HK-2 (cell line): ENCODE results near the gene LRP5.
A peak's percentile ranks its signal among the peaks of the same experiment; 100 is the strongest.
"Not testable (repeated sequence)": the region's sequence is repeated elsewhere in the genome, so short reads cannot be mapped to it uniquely, and the experiment has no call there.

Experiments
- DNase-seq: peaks from one replicate; pipeline ENCODE4 v3.0.0-alpha.2; 2018; ENCODE audit not compliant: unreplicated experiment

Gene LRP5

GRCh38 chr11:68467201-68467834, 154.9 kb downstream of the LRP5 start:
- no peak for DNase-seq

DNA sequence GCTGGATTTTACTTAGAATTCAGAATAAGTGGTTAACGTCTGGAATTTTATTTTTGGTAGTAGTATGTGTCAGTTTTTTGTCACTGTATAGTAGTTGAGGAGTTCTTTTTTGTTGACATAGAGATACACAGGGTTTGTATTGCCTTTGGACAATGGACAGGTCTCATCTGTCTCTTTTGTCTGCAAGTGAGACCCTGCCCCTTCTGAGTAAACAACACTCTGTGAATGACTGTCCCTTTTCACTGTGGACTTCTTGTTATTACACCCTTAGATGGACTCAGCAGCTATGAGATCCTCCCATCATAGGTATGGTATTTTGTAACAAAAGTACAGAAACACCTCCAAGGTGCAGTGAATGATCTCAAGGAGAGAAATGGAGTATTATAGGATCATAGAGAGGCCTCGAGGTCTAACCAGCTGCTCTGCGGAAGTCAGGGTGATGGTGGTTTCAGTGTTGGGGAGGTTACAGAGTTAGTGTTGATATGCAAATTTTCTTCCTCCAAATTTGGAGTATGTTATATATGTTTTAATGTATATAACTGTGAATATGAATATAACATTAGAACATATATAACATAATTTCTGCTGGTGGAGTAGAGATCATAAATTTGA, 155.9 kb downstream of the LRP5 start:
- no peak for DNase-seq

DNA sequence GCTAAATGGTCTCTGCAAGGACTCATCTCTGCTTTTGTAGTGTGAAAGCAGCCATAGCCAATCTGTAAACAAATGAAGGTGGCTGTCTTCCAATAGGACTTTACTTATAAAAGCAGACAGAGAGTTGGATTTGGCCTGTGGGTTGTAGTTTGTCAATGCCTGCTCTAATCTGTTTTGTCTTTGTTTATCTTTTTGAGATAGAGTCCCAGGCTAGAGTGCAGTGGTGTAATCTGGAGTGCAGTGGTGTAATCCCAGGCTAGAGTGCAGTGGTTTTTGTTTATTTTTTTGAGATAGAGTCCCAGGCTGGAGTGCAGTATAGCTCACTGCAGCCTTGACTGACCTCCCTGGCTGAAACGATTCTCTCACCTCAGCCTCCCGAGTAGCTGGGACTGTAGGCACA, 156.7 kb downstream of the LRP5 start:
- DNase-seq, result no peak

GRCh38 chr11:68469642-68470041, 157.3 kb downstream of the LRP5 start:
- no peak for DNase-seq

DNA sequence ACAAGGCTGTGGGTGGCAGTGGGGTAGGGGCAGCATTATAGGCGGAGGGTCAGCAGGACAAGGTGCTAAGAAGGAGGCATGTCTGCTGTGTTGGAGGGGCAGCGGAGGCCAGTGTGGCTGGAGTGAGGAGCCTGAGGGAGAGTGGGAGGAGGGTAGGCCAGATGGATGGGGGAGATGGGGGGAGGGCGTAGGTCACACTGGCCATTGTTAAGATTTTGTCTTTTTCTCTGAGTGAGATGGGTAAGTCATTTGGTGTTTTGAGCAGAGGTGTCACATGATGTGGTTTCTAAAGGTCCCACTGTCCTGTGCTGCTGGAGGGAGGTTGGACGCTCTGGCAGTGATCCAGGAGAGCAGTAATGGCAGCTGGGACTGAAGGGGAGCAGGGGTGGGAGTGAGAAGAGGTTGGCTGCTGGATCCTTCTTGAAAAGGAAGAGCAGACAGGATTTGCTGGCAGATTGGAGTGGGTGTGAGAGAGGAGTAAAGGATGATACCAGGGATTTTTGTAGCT, 158.0 kb downstream of the LRP5 start:
- no peak for DNase-seq

DNA sequence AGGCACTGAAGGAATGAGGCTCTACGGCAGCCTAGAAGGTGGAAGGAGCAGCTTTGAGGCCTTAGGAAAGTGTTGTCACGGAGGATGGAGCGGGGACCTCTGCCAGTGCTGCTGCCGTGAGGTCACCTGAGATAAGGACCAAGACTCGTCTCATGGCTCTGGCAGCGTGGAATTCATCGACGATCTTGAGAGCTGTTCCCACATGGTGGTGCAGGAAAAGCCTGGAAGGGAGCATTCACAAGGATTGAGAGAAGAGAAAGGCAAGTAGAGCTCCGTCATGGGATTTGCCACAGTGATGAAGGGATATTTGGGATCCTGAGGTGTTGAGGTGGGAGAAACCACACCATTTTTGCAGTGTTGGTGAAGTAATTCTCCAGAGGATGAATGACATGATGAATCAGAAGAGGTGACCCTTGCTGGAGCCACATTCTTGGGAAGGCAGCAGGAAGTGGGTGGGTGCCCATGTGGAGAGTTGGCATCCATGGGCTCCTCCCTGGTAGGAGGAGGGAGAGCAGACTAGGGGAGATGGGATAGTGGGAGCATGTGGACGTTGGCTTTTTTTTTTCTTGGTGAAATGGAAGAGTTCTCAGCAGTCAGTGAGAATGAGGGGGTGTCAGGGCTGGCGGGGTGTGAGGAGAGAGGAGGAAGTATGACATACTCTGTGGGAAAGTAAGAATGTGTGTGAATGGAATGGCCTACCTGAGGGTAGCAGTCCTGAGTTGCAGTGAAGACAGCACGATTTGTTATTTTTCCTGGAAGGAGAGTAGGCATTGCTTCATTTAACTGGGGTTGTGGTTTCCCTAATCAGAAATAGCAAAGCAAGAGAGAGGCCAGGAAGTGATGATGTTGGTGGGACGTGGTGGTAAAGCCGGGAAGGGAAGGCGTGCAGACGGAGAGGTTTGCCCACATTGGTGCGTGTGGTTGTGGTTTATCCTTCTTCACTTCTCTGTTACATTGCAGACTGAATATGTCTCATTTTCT, 159.3 kb downstream of the LRP5 start:
- peak; percentile 64 for DNase-seq

DNA sequence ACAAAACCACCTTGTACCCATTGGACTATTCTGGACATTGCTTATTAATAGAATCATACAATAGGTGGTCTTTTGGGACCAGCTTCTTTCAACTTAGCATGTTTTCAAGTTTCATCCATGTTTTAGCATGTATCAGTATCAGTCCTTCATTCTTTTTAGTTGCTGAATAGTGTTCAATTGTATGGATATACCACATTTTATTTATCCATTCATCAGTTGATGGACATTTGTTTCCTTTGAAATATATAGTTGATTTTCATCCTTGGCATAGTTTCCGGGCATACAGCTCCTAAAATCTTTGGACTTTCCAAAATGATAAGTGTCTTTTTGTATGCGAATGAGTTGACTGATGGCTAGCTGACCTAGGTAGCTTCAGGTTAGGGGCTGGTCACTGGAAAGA, 160.4 kb downstream of the LRP5 start:
- no peak for DNase-seq

DNA sequence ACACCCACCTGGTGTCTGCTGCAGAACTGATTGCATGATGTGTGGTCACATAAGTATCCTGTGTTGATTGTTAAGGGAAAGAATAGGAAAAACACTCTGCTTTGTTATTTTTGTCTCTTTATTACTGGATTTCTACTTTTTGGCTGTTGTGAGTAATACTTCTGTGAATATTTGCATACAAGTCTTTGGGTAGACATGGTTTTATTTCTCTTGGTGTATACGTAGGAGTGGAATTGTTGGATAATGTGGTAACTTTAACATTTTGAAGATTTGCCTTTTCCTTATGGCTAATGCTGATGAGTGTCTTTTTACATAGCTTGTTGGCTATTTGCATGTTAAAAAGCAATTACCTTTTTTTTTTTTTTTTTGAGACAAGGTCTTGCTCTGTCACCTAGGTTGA, 161.3 kb downstream of the LRP5 start:
- DNase-seq, result no peak

- DNase-seq, result not testable (repeated sequence)
These were observed 163.2 kb downstream of the LRP5 start for GRCh38 chr11:68475626-68476025.

GRCh38 chr11:68479390-68479789, 167.0 kb downstream of the LRP5 start:
- DNase-seq, result no peak

GRCh38 chr11:68480193-68480592, 167.8 kb downstream of the LRP5 start:
- no peak for DNase-seq

DNA sequence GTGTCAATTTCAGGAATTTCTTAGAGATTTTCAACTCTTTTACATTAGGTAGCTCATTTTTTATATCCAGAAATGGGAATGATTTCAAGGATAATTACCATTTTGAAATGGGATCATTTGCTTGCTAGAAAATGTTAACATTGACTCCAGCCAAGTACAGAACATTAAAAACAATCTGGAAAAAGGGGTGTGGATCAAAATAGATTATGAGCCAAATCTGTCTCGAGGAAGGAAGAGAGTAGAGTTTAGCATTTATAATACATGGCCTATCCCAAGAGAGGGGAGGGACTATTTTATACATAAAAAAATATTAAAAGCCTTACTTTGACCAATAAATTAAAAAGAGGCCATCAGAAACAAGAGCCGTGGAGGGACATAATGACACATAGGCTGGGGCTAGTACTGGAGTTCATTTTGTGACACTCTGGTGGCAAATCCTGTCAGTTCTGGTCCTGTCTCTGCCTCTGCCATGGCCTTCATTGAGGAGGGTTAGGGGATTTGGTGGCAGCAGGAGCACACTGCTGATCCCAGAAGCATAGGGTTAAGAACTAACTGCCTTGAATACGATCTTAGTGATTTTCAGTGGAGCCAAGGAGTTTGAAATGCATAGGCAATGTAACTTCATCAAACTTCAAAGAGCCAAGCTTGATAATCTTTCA, 168.6 kb downstream of the LRP5 start:
- DNase-seq, result no peak

- DNase-seq, result no peak
These were observed 169.3 kb downstream of the LRP5 start for GRCh38 chr11:68481579-68482240.

DNA sequence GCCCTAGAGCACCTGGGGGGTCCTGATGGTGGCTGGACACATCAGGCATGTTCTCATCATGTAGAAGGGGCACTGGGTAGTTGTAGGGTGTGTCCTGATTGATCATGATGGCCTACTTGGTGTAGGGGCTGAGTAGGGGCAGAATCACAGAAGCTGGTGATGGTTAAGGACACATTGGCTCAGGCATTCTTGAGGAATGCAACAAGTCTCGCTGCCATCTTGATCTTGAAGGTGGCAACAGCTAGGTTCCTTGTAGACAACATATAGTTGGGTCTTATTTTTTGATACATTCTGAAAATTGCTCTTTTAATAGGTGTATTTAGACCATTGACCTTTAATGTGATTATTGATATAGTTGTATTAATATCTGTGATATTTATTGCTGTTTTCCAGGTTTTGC, 176.2 kb downstream of the LRP5 start:
- DNase-seq, result no peak

- no peak for DNase-seq
These were observed 182.9 kb downstream of the LRP5 start for GRCh38 chr11:68495220-68495729.

GRCh38 chr11:68495872-68496271, 183.5 kb downstream of the LRP5 start:
- no peak for DNase-seq

- DNase-seq, result no peak
These were observed 185.4 kb downstream of the LRP5 start for GRCh38 chr11:68497761-68498160.

- no peak for DNase-seq
These were observed 185.9 kb downstream of the LRP5 start for GRCh38 chr11:68498321-68498720.
